HPDE6-E6E7 (cell line): ENCODE measurements around the gene CERS1.

Source experiments
- DNase-seq: peaks from one replicate; pipeline ENCODE4 v3.0.0; 2011; ENCODE audit warnings: missing footprints; ENCODE audit errors: extremely low spot score

CERS1 gene

GRCh38 chr19:18839465-18840287 lies 56.3 kb downstream of the CERS1 start:
- no peak for DNase-seq

DNA sequence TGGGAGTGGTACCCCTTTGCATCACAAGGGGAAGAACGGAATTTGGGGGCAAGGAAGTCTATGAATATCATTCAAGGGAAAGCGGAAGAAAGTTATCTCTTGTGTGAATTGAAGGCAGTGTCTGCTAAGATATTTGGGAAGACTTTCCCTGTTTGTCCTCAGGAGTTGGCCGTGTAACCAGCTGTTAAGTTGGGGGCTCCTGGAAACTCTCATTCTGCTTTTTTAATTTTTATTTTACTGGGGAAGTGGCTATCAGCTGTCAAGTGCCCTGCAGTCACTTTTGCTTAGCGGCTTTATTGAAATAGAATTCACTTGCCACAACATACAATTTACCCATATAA lies 61.3 kb downstream of the CERS1 start:
- DNase-seq, result no peak

GRCh38 chr19:18833849-18834643 lies 61.9 kb downstream of the CERS1 start:
- no peak for DNase-seq

GRCh38 chr19:18833141-18833476 lies 62.8 kb downstream of the CERS1 start:
- DNase-seq, result no peak

- DNase-seq, result no peak
Measured at GRCh38 chr19:18832306-18833140, 63.4 kb downstream of the CERS1 start.

GRCh38 chr19:18831524-18832305 lies 64.2 kb downstream of the CERS1 start, which contains the start of gene UPF1:
Gene UPF1, plus strand, starts transcription at chr19:18831959. Its CDS starts 251 bp downstream, at chr19:18832210.
- peak; percentile 90 for DNase-seq

DNA sequence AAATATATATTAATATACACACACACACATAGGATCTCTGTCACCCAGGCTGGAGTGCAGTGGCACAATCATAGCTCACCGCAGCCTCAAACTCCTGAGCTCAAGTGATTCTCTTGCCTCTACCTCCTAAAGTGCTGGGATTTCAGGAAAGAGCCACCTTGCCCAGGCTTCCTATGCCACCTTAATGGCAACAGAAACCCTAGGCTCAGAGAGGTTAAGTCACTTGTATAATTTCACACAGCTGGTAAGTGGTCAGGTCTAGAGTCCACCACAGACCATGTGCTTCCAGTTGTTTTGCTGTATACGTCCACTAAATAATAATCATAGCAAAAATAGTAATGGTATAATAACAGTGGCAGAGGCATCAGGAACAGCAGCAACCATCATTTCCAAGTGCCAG lies 65.5 kb downstream of the CERS1 start:
- no peak for DNase-seq

DNA sequence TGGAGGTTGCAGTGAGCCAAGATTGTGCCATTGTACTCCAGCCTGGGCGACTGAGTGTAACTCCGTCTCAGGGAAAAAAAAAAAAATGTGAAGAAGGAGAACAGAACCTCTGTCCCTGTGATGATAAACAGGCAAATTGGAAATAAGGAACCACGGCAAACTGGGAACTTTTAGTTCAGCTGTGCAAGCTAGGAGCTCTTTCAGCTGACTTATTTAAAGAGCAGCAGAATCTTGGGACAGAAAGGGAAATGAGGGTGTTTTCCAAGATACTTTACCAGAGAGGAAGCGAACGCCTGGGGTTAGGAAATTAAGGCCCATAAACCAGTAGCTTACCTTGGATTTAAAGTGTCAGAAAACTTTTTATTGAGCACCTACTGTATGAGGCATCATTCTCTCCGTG lies 67.2 kb downstream of the CERS1 start:
- no peak for DNase-seq
